HCT116 (cell line): ENCODE data around the gene COTL1. TPM values are rescaled to one million over a fixed set of nuclear protein-coding genes. Genes with fewer than 3 reads are reported as not detected.

ENCODE experiments used
- ATAC-seq: fragments of 200-7000 bp; cut with Tn5 transposase; 2 replicates; pipeline ENCODE4 v1.9.1; 2020; ENCODE audit warnings: mild to moderate bottlenecking, moderate library complexity
- BruUV-seq: library from RNA; stranded (reverse); fragments of 400-500 nt; replicated peaks from 2 replicates; lab custom pipeline; 2021; lab: Mats Ljungman, UMichigan
- CTCF ChIA-PET: fragments of 300-600 bp; sonication (Branson Sonifier 250); formaldehyde crosslinking; loops from one replicate; lab custom pipeline; 2021; ENCODE audit warnings: antibody characterized with exemption; lab: Charles Lee
- POLR2A ChIA-PET: fragments of 300-600, 350-600 bp; sonication (Branson Sonifier 250); formaldehyde crosslinking; loops from one replicate; lab custom pipeline; 2021; ENCODE audit warnings: antibody characterized with exemption; lab: Charles Lee
- RAD21 ChIA-PET, 2 experiments: fragments of 300-600 bp; sonication (Branson Sonifier 250); formaldehyde crosslinking; loops; one replicate each; lab custom pipeline; 2023; ENCODE audit warnings: low total read pairs in 2 of 2; ENCODE audit not compliant: uncharacterized antibody in 2 of 2, unreplicated experiment in 2 of 2, low non-redundant PET in 1 of 2; lab: Charles Lee
- DNase-seq: peaks from one replicate; pipeline ENCODE4 v3.0.0-alpha.2; 2010; ENCODE audit warnings: low read depth, low spot score
- H2AFZ ChIP-seq: fragments of 200-600 bp; shearing (Covaris generic), sonication (generic); 2 replicates; pipeline ENCODE4 v1.6.1; 2017; ENCODE audit warnings: low read depth, mixed run types, mixed read lengths, antibody characterized with exemption, low read length; ENCODE audit not compliant: poor library complexity, severe bottlenecking
- H3K27ac ChIP-seq: 2 replicates; pipeline ENCODE4 v1.5.1; 2012; ENCODE audit warnings: low read depth, low read length
- H3K27me3 ChIP-seq: fragments of 200-600 bp; sonication (generic); 2 replicates; pipeline ENCODE4 v1.6.1; 2016; ENCODE audit warnings: mixed run types, low read length, mixed read lengths; ENCODE audit not compliant: insufficient read depth
- H3K36me3 ChIP-seq, 2 experiments: fragments of 200-500 bp in 1 of 2; fragments of 200-600 bp in 1 of 2; sonication (Bioruptor generic) in 1 of 2; sonication (generic) in 1 of 2; 2 replicates each; pipeline versions ENCODE4 v1.5.1 to v1.6.1; 2014 to 2016; ENCODE audit warnings: low read length in 2 of 2, inconsistent platforms in 1 of 2, mixed read lengths in 1 of 2, mixed run types in 1 of 2; ENCODE audit not compliant: insufficient read depth in 2 of 2, control insufficient read depth in 1 of 2
- H3K4me1 ChIP-seq, 2 experiments: fragments of 200-600 bp in 1 of 2; sonication (generic) in 1 of 2; 2 replicates each; pipeline versions ENCODE4 v1.5.1 to v1.6.1; 2012 to 2017; ENCODE audit warnings: low read length in 2 of 2, inconsistent platforms in 1 of 2, mild to moderate bottlenecking in 1 of 2, mixed read lengths in 1 of 2, mixed run types in 1 of 2, moderate library complexity in 1 of 2; ENCODE audit not compliant: insufficient read depth in 2 of 2, control insufficient read depth in 1 of 2
- H3K4me2 ChIP-seq: fragments of 200-600 bp; sonication (generic); 2 replicates; pipeline ENCODE4 v1.6.1; 2017; ENCODE audit warnings: mixed run types, low read length, mixed read lengths
- H3K4me3 ChIP-seq, 2 experiments: fragments of 200-600 bp in 1 of 2; sonication (generic) in 1 of 2; replicated peaks in 1 of 2; 2 replicates each; pipeline ENCODE4 v1.5.1; 2011 to 2016; ENCODE audit warnings: low read length in 2 of 2, control low read depth in 1 of 2, low read depth in 1 of 2, mild to moderate bottlenecking in 1 of 2, mixed read lengths in 1 of 2, mixed run types in 1 of 2
- H3K79me2 ChIP-seq: fragments of 200-600 bp; sonication (generic); 2 replicates; pipeline ENCODE4 v1.6.1; 2017; ENCODE audit warnings: mild to moderate bottlenecking, mixed run types, low read length, moderate library complexity, mixed read lengths; ENCODE audit not compliant: insufficient read depth
- H3K9ac ChIP-seq: fragments of 200-600 bp; sonication (generic); 2 replicates; pipeline ENCODE4 v1.6.1; 2016; ENCODE audit warnings: low read length, mixed read lengths
- H3K9me2 ChIP-seq: fragments of 200-600 bp; sonication (generic), shearing (Covaris generic); 2 replicates; pipeline ENCODE4 v1.6.1; 2017; ENCODE audit warnings: mixed run types, mild to moderate bottlenecking, moderate library complexity; ENCODE audit not compliant: insufficient read depth
- H3K9me3 ChIP-seq, 2 experiments: fragments of 200-500 bp in 1 of 2; fragments of 200-600 bp in 1 of 2; sonication (Bioruptor generic) in 1 of 2; sonication (generic) in 1 of 2; 2 replicates each; pipeline ENCODE4 v1.6.1; 2014 to 2017; ENCODE audit warnings: low read length in 2 of 2, mixed read lengths in 2 of 2, inconsistent platforms in 1 of 2, low read depth in 1 of 2, mild to moderate bottlenecking in 1 of 2, mixed run types in 1 of 2, moderate library complexity in 1 of 2; ENCODE audit not compliant: control insufficient read depth in 1 of 2, insufficient read depth in 1 of 2
- H4K20me1 ChIP-seq: fragments of 200-600 bp; sonication (generic), shearing (Covaris generic); 2 replicates; pipeline ENCODE4 v1.6.1; 2017; ENCODE audit warnings: mixed run types, mild to moderate bottlenecking, moderate library complexity; ENCODE audit not compliant: insufficient read depth
- CBX3 ChIP-seq: IDR thresholded peaks from 2 replicates; pipeline ENCODE4 v1.6.1; 2012; ENCODE audit warnings: low read depth
- EGR1 ChIP-seq: IDR thresholded peaks from 2 replicates; pipeline ENCODE4 v1.6.1; 2012; ENCODE audit warnings: low read depth
- ELF1 ChIP-seq: IDR thresholded peaks from 2 replicates; pipeline ENCODE4 v1.6.1; 2012; ENCODE audit warnings: low read depth, borderline replicate concordance
- EZH2 ChIP-seq: fragments of 200-600 bp; sonication (generic); IDR thresholded peaks from 2 replicates; pipeline ENCODE4 v1.6.1; 2017; ENCODE audit warnings: antibody characterized with exemption, mixed run types
- EZH2phosphoT487 ChIP-seq: fragments of 200-600 bp; IDR thresholded peaks from 2 replicates; pipeline ENCODE4 v1.6.1; 2018; ENCODE audit warnings: antibody characterized with exemption, borderline replicate concordance
- POLR2A ChIP-seq: IDR thresholded peaks from 2 replicates; pipeline ENCODE4 v1.7.0; 2011; ENCODE audit warnings: borderline replicate concordance; ENCODE audit not compliant: insufficient read depth, insufficient read length; ENCODE audit errors: extremely low read depth
- POLR2AphosphoS5 ChIP-seq: IDR thresholded peaks from 2 replicates; pipeline ENCODE4 v1.6.1; 2011; ENCODE audit warnings: mild to moderate bottlenecking, low read depth, low read length, moderate library complexity
- SIN3A ChIP-seq: IDR thresholded peaks from 2 replicates; pipeline ENCODE4 v1.6.1; 2012; ENCODE audit warnings: low read depth
- SP1 ChIP-seq: IDR thresholded peaks from 2 replicates; pipeline ENCODE4 v1.6.1; 2012; ENCODE audit warnings: low read depth
- TCF7L2 ChIP-seq: IDR thresholded peaks from 2 replicates; pipeline ENCODE4 v1.7.0; 2011; ENCODE audit warnings: borderline replicate concordance, inconsistent platforms; ENCODE audit not compliant: insufficient read depth, insufficient read length; ENCODE audit errors: extremely low read depth
- intact Hi-C: fragments of 100-400 bp; cut with micrococcal nuclease; formaldehyde crosslinking; loops from 2 replicates; pipeline ENCODE4 v1.10.0; 2022
- total RNA-seq: library from RNA; stranded (reverse); gene quantifications from one replicate; pipeline ENCODE4 v1.2.1, GENCODE V29; 2021; ENCODE audit not compliant: unreplicated experiment
- TF ChIP-seq, protein P1 (sequence below): IDR thresholded peaks from 2 replicates; pipeline ENCODE4 v1.6.1; 2012
- TF ChIP-seq, protein P2 (sequence below): IDR thresholded peaks from 2 replicates; pipeline ENCODE4 v1.6.1; 2011; ENCODE audit warnings: mild to moderate bottlenecking, low read length, moderate library complexity; ENCODE audit not compliant: insufficient replicate concordance; ENCODE audit errors: extremely low read depth
- TF ChIP-seq, protein P3 (sequence below): IDR thresholded peaks from 2 replicates; pipeline ENCODE4 v1.6.1; 2012
- TF ChIP-seq, protein P4 (sequence below): IDR thresholded peaks from 2 replicates; pipeline ENCODE4 v1.6.1; 2012; ENCODE audit warnings: low read depth

Gene COTL1
- total RNA-seq, 1 experiment from 2014 or later, result 276 TPM

DNA sequence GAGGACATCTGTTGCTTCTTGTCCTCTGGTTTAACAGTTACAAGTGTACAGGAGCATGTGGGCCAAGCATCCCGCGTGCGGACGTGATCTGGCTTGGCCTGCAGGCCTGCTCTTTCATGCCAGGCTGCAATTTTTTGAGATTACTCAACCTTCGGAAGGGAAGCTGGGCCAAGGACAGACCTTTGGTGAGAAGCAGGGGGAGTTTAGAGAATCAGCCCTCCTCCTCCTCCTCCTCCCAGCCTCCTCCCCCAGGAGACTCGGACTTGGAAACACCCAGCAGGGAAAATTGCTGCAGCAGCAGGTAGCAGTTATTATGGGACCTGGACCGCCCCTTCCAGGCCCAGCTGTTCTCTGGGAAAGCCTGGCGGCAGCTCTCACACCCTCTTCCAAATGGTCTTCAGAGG is 25.3 kb upstream of the COTL1 start:
- TF ChIP-seq EZH2phosphoT487, result no peak
- TF ChIP-seq EZH2, result no peak
- TF ChIP-seq POLR2A, result no peak
- TF ChIP-seq SP1, result no peak
- TF ChIP-seq, protein P1, sequence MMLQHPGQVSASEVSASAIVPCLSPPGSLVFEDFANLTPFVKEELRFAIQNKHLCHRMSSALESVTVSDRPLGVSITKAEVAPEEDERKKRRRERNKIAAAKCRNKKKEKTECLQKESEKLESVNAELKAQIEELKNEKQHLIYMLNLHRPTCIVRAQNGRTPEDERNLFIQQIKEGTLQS, result no peak
- no peak for TF ChIP-seq SIN3A
- TF ChIP-seq ELF1, result no peak
- no peak for TF ChIP-seq EGR1
- TF ChIP-seq, protein P2, sequence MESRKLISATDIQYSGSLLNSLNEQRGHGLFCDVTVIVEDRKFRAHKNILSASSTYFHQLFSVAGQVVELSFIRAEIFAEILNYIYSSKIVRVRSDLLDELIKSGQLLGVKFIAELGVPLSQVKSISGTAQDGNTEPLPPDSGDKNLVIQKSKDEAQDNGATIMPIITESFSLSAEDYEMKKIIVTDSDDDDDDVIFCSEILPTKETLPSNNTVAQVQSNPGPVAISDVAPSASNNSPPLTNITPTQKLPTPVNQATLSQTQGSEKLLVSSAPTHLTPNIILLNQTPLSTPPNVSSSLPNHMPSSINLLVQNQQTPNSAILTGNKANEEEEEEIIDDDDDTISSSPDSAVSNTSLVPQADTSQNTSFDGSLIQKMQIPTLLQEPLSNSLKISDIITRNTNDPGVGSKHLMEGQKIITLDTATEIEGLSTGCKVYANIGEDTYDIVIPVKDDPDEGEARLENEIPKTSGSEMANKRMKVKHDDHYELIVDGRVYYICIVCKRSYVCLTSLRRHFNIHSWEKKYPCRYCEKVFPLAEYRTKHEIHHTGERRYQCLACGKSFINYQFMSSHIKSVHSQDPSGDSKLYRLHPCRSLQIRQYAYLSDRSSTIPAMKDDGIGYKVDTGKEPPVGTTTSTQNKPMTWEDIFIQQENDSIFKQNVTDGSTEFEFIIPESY, result no peak
- TF ChIP-seq, protein P3, sequence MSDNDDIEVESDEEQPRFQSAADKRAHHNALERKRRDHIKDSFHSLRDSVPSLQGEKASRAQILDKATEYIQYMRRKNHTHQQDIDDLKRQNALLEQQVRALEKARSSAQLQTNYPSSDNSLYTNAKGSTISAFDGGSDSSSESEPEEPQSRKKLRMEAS, result no peak
- TF ChIP-seq CBX3, result no peak
- TF ChIP-seq TCF7L2, result no peak
- TF ChIP-seq POLR2AphosphoS5, result no peak
- TF ChIP-seq, protein P4, sequence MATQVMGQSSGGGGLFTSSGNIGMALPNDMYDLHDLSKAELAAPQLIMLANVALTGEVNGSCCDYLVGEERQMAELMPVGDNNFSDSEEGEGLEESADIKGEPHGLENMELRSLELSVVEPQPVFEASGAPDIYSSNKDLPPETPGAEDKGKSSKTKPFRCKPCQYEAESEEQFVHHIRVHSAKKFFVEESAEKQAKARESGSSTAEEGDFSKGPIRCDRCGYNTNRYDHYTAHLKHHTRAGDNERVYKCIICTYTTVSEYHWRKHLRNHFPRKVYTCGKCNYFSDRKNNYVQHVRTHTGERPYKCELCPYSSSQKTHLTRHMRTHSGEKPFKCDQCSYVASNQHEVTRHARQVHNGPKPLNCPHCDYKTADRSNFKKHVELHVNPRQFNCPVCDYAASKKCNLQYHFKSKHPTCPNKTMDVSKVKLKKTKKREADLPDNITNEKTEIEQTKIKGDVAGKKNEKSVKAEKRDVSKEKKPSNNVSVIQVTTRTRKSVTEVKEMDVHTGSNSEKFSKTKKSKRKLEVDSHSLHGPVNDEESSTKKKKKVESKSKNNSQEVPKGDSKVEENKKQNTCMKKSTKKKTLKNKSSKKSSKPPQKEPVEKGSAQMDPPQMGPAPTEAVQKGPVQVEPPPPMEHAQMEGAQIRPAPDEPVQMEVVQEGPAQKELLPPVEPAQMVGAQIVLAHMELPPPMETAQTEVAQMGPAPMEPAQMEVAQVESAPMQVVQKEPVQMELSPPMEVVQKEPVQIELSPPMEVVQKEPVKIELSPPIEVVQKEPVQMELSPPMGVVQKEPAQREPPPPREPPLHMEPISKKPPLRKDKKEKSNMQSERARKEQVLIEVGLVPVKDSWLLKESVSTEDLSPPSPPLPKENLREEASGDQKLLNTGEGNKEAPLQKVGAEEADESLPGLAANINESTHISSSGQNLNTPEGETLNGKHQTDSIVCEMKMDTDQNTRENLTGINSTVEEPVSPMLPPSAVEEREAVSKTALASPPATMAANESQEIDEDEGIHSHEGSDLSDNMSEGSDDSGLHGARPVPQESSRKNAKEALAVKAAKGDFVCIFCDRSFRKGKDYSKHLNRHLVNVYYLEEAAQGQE, result no peak
- ATAC-seq, result no peak
- RAD21 ChIA-PET, result no interaction called here
- POLR2A ChIA-PET, result no interaction called here
- H3K4me1 ChIP-seq, result peaks cover 3 to 15% of the 10 kb centered on the region in 2 experiments; a peak in 3 of 4 replicates
- no peak overlapping the region for H2AFZ ChIP-seq
- no peak overlapping the region for H3K27ac ChIP-seq
- intact Hi-C loops, result no loop called here
- BruUV-seq, result no TSS peak
- CTCF ChIA-PET, result interaction anchor here (1.0 kb wide), 1 partner anchor 29 kb away, joined by 3 read pairs; no protein-coding TSS in a partner anchor
- no peak overlapping the region for H3K4me2 ChIP-seq
- H3K36me3 ChIP-seq, result no peaks in the 10 kb centered on the region
- H3K4me3 ChIP-seq, result no peak overlapping the region
- H3K9me3 ChIP-seq, result no peaks in the 10 kb centered on the region
- H4K20me1 ChIP-seq, result no peaks in the 10 kb centered on the region
- no peak for DNase-seq
- H3K9me2 ChIP-seq, result no peaks in the 10 kb centered on the region
- no peak overlapping the region for H3K9ac ChIP-seq
- no peaks in the 10 kb centered on the region for H3K27me3 ChIP-seq
- no peaks in the 10 kb centered on the region for H3K79me2 ChIP-seq
